HepG2 (cell line): ENCODE results near the gene ADAT3. TPM values are rescaled to one million over a fixed set of nuclear protein-coding genes. Genes with fewer than 3 reads are reported as not detected.
A peak's percentile ranks its signal among the peaks of the same experiment; 100 is the strongest.

Experiments
- BHLHE40 ChIP-seq: IDR thresholded peaks from 2 replicates; pipeline ENCODE4 v1.6.1; 2011; ENCODE audit warnings: low read length, improper control_type of control experiment
- FOXJ3 ChIP-seq: sonication (generic); formaldehyde crosslinking; IDR thresholded peaks from 2 replicates; pipeline ENCODE4 v1.4.0; 2020; ENCODE audit warnings: missing genetic modification reagents, mild to moderate bottlenecking, borderline replicate concordance
- HNRNPLL ChIP-seq: fragments of 200-400 bp; formaldehyde crosslinking; IDR thresholded peaks from 2 replicates; pipeline ENCODE4 v1.6.1; 2017; ENCODE audit warnings: mild to moderate bottlenecking, low read depth, low read length; ENCODE audit not compliant: poor library complexity, severe bottlenecking
- IKZF1 ChIP-seq: fragments of 450-650 bp; IDR thresholded peaks from 2 replicates; pipeline ENCODE4 v1.7.1; 2016
- KDM2A ChIP-seq: sonication (generic); formaldehyde crosslinking; IDR thresholded peaks from 2 replicates; pipeline ENCODE4 v1.4.0; 2020; ENCODE audit warnings: low read depth, missing genetic modification reagents, borderline replicate concordance
- NCOA1 ChIP-seq: sonication (generic); formaldehyde crosslinking; IDR thresholded peaks from 2 replicates; pipeline ENCODE4 v1.9.0; 2021; ENCODE audit warnings: missing genetic modification reagents
- NFKB2 ChIP-seq: sonication (generic); formaldehyde crosslinking; IDR thresholded peaks from 2 replicates; pipeline ENCODE4 v1.4.0; 2020; ENCODE audit warnings: missing genetic modification reagents, borderline replicate concordance
- SALL1 ChIP-seq: sonication (generic); formaldehyde crosslinking; IDR thresholded peaks from 2 replicates; pipeline ENCODE4 v1.8.0; 2022; ENCODE audit warnings: mild to moderate bottlenecking, missing genetic modification reagents
- ZNF207 ChIP-seq: fragments of 450-650 bp; IDR thresholded peaks from 2 replicates; pipeline ENCODE4 v1.6.1; 2016; ENCODE audit warnings: antibody characterized with exemption, borderline replicate concordance
- ZNF256 ChIP-seq: sonication (generic); formaldehyde crosslinking; conservative IDR thresholded peaks from 2 replicates; pipeline ENCODE4 v1.4.0; 2020; ENCODE audit warnings: missing genetic modification reagents
- ZNF329 ChIP-seq: sonication (generic); formaldehyde crosslinking; IDR thresholded peaks from 2 replicates; pipeline ENCODE4 v1.9.0; 2021; ENCODE audit warnings: low read depth, mild to moderate bottlenecking, missing genetic modification reagents
- polyA plus RNA-seq, 8 experiments: library from polyadenylated mRNA; depleted of rRNA in 3 of 8; stranded (reverse) in 7 of 8; unstranded in 1 of 8; fragments of >200 nt; fragmentation: Illumina TruSeq in 4 of 8; extraction: Trizol in 4 of 8; gene quantifications; 2 replicates each; pipeline versions ENCODE4 v1.2.1 to v1.2.3, GENCODE V29; 2011 to 2016; ENCODE audit warnings: low read depth in 4 of 8, missing spikeins in 1 of 8, mixed read lengths in 1 of 8; ENCODE audit not compliant: insufficient read depth in 1 of 8
- total RNA-seq, 5 experiments: library from RNA; depleted of rRNA; stranded (reverse); fragments of >200 nt; fragmentation: Illumina TruSeq; extraction: Trizol; gene quantifications; 2 replicates each; pipeline ENCODE4 v1.2.3, GENCODE V29; 2016; ENCODE audit warnings: low read depth in 1 of 5
- TF ChIP-seq, protein P1 (sequence below): sonication (generic); formaldehyde crosslinking; IDR thresholded peaks from 2 replicates; pipeline ENCODE4 v1.5.0; 2020; ENCODE audit warnings: mild to moderate bottlenecking, missing genetic modification reagents
- TF ChIP-seq, protein P2 (sequence below): sonication (generic); formaldehyde crosslinking; IDR thresholded peaks from 2 replicates; pipeline ENCODE4 v1.5.1; 2020; ENCODE audit warnings: missing genetic modification reagents, mild to moderate bottlenecking, borderline replicate concordance

The ADAT3 gene
- total and polyA plus RNA-seq, 2 of the 13 experiments (the other 11 are each of a cell fraction or from before 2014, with no cell fraction given) = 0.95 to 3.5 TPM

- no peak for TF ChIP-seq ZNF207
- TF ChIP-seq, protein P1, sequence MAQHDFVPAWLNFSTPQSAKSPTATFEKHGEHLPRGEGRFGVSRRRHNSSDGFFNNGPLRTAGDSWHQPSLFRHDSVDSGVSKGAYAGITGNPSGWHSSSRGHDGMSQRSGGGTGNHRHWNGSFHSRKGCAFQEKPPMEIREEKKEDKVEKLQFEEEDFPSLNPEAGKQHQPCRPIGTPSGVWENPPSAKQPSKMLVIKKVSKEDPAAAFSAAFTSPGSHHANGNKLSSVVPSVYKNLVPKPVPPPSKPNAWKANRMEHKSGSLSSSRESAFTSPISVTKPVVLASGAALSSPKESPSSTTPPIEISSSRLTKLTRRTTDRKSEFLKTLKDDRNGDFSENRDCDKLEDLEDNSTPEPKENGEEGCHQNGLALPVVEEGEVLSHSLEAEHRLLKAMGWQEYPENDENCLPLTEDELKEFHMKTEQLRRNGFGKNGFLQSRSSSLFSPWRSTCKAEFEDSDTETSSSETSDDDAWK (CRISPR knock-in tag) = no peak
- TF ChIP-seq NFKB2 = 0 out of 2 replicates have a peak, but pooled peaks have one; percentile 40
- TF ChIP-seq NCOA1 (CRISPR knock-in tag) = no peak
- no peak for TF ChIP-seq ZNF329
- TF ChIP-seq HNRNPLL = no peak
- TF ChIP-seq, protein P2, sequence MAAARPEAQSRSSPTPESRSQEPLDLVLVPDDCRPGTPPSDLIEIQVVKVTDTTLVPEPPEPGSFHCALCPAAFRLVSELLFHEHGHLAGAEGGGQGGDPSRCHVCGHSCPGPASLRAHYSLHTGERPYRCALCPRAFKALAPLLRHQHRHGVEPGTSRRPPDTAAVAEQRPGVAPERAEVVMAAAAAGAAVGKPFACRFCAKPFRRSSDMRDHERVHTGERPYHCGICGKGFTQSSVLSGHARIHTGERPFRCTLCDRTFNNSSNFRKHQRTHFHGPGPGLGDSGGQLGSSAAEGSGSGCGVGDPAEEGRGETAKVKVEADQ (CRISPR knock-in tag) = 0 out of 2 replicates have a peak, but pooled peaks have one; percentile 59
- TF ChIP-seq KDM2A = peak; percentile 15; the same call in 1 of the 2 replicates
- TF ChIP-seq FOXJ3 (CRISPR knock-in tag) = 0 out of 2 replicates have a peak, but pooled peaks have one; percentile 22
- peak; percentile 42 for TF ChIP-seq SALL1 (CRISPR knock-in tag)
- peak; percentile 66 for TF ChIP-seq BHLHE40
- TF ChIP-seq ZNF256 (CRISPR knock-in tag) = no peak
- TF ChIP-seq IKZF1 = no peak
These were observed 3.2 kb upstream of the ADAT3 start (continued) for GRCh38 chr19:1901940-1902404.
